A673 (cell line): ENCODE results near the gene ATP7B.

Experiments used
- CTCF ChIP-seq: fragments of 300-800, 200-600 bp; sonication (generic); conservative IDR thresholded peaks from 2 replicates; pipeline ENCODE4 v1.5.1; 2017; ENCODE audit warnings: low read depth, mild to moderate bottlenecking, antibody characterized with exemption, low read length, moderate library complexity, mixed read lengths
- EZH2 ChIP-seq: fragments of 200-600 bp; sonication (generic); IDR thresholded peaks from 2 replicates; pipeline ENCODE4 v1.6.1; 2017; ENCODE audit warnings: borderline replicate concordance, low read depth, mild to moderate bottlenecking, mixed read lengths, antibody characterized with exemption, low read length; ENCODE audit not compliant: poor library complexity, severe bottlenecking

GRCh38 chr13:51993713-51994112 lies 17.5 kb downstream of the ATP7B start:
- no peak for TF ChIP-seq CTCF
- TF ChIP-seq EZH2: no peak
